CD4-positive, alpha-beta T cell treated with Interleukin-17A for 4 hours (primary cell): ENCODE results near the gene HHIPL2.
"Not testable (repeated sequence)": the region's sequence is repeated elsewhere in the genome, so short reads cannot be mapped to it uniquely, and the experiment has no call there.

Source experiments
- DNase-seq: peaks from one replicate; pipeline ENCODE4 v3.0.0-alpha.2; 2020; ENCODE audit warnings: mixed read lengths

HHIPL2 gene

DNA sequence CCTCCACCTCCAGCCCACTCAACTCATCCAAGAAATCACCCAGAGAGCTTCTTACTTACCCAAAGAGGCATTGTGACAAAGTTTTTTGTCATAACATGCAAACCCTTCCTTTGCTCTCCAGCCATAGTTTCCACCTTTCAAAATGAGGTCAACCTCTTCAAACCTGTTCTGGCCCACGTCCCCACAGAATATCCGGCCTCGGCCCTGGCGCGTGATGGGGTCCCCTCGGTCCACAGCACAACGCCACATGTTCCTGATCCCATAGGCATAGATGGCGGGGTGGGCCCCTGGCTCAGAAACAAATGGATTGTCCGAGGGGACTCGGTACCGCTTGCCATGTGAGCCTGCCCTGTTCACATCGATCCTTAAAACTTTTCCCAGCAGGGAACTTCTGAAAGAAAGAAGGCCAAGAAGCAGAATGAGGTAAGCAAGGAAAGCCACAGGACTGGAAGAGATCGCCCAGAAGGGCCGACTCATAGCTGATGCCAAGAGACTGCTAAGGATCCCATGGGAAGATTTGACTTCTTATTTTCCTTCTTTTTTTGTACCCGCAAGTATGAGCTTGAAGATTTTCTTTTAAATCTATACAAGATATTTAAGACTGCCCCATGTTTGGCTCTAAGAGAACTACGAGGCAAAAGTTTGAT, 7.8 kb downstream of the HHIPL2 start:
- no peak for DNase-seq

DNA sequence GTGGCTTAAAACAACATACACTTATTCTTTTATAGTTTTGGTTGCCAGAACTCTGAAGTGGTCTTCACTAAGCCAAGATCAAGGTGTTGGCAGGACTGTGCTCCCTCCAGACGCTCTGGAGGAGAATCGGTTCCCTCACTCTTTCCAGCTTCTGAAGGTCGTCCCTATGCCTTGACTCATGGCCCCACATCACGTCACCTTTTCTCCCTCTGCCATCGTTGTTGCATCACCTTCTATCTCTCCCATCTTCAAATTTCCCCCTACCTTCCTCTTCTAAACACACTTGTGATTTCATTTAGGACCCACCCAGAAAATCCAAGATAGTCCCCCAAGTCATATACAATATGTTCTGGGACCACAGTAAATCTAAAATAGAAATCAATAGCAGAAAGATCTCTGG, 12.4 kb downstream of the HHIPL2 start:
- no peak for DNase-seq

DNA sequence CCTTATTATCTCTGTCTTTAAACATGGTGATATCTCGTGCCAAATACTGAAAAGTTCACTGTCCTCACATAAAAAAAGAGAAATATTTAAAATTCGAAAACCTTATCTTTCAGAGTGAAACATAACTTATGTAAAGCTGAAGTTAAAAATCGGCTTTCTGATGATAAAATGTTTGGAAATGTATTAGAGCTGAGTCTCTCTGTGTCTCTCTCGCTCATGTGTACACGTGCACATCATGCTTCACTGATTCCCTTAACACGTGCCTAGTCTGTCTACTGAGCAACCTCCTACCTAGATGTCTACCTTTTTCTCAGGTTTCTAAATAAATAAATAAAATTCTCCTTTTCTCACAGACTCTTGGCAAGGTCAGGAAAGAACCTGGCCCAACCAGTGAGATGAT, 17.1 kb downstream of the HHIPL2 start:
- DNase-seq: no peak

DNA sequence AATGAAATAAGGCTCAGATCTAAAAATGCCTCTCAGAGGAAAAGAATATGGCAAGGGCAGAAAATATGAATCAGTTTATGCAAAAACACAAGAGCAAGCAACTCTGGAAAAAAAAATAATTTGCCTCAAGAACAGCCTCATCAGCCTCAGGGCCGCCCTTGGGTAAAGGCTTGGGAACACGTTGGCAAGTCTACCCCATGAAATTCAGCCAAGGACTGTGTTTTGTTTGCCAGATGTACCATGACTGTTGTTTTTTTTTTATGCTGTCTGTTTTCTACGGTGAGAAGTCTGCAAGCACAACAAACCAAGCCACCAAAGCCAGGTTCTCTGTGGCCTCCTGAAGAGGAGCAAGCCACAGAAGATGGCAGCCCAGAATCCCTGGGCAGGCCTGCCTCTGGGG, 18.0 kb downstream of the HHIPL2 start:
- DNase-seq: no peak

DNA sequence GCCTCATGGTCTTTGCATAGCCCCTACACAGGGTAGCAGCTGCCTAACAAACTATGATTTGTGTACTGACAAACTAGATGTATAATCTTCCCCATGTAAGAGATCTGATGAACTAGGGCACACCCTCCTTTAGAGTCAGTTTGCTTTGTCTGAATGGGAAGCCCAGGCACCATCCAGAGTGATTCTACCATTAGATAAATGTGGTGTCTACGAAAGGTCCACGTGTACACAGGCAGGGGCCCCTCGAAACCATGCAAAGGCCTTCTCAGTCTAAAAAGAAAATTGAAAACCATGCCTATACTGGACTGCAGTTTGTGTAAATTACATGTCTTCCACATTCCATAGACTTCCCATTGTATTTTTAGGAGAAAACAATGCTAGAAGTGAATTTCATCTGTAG, 18.7 kb downstream of the HHIPL2 start:
- DNase-seq: no peak

DNA sequence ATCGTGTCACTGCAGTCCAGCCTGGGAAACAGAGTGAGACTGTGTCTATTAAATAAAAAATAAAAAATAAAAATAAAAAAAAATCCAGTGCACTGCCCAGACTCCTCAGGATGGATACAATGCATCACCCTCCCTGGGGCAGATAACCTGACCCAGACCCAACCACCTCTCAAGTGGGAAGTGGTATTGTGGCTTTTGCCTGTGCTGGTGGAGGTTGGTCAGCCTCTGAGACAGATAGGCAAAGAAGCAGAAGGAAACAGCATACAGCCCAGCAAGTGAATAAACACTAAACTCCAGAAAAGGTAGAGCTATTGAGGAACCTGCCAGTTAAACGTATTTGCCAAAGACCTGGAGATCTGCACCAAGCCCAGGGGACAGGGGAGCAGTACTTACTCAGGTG, 22.0 kb downstream of the HHIPL2 start:
- DNase-seq: no peak

DNA sequence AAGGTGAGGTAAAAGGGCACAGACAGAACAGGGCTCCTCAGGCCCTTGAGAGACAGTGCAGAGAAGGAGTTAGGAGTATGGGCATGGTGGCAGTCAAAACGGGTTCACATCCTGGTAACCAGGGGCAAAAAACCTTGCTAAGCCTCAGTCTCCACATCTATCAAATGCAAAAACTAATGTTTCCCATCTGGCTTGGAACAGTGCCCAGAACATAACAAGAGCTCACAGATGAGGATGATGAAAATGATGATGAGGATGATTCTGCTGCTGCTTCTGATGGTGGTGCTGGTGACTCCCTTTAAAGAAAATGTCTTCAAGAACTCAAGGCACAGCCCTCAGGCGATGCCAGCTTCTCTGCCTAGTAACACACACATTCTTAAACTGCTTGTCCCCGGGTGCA, 24.1 kb downstream of the HHIPL2 start:
- DNase-seq: no peak

DNA sequence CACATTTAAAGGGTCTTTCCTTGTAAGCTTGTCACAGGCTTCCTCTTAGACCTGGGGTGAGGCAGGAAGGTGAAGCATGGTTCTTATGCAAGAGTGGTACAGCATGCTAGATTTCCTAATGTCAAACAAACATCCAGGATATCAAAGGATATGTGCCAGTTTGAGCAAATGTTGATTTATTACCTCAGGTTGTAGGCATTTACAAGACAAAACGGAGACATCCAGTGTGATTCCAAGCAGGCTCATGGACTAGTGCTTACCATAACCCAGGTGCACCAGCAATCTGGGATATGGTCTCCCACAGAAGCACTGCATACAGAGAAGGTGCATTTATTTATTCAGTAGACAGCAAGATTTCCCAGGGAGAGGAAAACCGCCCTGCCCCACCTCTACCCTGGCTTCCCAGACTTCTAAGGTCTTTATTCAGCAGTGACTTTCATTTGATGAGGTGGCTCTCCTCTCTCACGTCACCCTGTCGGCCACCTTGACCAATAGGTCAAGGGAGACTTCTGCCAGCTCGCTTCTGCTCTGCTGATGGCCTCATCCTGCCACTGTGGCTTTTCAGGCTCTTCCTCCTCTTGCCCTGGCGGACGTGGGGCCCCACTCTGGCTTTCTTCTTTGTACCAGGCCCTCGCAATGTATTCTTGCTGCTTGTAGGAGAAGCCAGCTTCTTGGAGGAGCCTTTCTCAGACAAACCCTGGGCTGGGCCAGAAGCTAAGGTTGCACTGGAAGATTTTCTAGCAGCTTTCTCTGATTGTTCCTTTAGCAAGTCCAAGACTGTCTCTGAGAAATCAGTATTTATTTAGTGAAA, 25.6 kb downstream of the HHIPL2 start:
- no peak for DNase-seq

DNA sequence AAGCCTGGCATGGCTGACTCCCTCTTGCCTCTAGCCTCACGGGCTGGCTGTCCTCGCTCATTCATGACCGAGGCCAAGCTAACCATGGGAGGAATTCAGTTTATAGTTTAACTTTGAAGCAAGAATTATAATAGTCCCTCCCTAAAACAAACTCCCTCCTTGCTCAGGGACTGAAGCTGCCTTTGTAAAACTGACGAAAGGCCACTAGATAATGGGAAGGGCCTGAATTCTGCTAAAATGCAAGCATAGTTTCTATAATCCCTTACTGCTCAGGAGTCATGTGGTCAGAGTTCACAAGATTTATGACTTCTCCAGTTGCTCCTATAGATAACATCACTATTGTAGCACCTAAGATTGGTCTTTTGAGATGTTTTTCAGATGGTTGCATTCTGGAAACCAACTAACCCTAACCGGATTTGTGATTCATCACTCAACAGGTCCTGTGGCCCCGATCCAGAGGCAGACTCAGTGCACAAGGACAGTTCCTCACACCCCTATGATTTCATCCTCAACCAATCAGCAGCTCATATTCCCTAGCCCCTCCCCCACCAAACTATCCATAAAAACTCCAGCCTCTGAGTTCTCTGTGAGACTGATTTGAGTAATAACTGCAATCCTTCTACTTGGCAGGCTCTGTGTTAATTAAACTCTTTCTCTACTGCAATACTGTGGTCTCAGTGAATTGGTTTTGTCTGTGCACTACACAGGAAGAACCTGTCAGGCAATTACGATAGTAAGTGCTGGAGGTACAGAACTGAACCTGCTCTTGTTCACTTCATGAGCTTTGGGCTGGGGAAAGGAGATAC, 26.4 kb downstream of the HHIPL2 start:
- no peak for DNase-seq

DNA sequence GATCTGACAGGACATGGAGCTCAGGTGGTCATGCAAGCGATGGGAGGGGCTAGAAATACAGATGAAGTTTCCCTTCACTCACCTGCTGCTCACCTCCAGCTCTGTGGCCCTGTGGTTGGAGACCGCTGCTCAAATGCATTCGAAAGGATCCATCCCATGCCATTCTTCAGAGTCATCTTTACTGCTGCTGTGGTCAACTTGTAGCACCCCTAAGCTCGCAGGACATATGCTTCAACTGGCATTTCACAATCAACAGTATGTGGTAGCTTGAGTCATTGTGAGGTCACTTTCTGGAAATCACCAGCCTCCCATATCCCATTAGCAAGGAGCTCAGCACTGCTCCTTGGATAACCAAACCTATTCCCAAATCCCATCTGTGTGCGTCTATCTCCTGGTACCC, 58.4 kb downstream of the HHIPL2 start:
- DNase-seq: not testable (repeated sequence)

DNA sequence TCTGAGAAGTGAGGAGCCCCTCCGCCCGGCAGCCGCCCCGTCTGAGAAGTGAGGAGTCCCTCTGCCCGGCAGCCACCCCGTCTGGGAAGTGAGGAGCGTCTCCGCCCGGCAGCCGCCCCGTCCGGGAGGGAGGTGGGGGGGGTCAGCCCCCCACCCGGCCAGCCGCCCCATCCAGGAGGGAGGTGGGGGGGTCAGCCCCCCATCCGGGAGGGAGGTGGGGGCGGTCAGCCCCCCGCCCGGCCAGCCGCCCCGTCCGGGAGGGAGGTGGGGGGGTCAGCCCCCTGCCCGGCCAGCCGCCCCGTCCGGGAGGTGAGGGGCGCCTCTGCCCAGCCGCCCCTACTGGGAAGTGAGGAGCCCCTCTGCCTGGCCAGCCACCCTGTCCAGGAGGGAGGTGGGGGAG, 60.1 kb downstream of the HHIPL2 start:
- not testable (repeated sequence) for DNase-seq

DNA sequence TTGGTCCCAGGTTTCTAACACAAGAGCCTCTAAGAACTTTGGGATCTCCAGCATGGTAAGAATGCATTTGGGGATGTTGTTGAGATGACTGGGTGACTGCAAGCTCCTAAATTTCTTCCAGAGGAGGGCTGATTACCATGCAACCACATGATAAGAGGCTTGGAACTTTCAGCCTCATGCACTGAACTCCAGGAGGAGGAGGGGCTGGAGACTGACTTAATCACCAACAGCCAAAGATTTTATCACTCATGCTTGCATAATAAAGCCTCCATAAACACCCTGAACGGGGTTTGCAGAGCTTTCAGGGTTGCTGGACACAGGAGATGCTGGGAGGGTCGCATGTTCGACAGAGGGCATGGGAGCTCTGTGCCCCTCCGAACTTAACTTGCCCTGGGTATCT, 63.9 kb downstream of the HHIPL2 start:
- DNase-seq: not testable (repeated sequence)

DNA sequence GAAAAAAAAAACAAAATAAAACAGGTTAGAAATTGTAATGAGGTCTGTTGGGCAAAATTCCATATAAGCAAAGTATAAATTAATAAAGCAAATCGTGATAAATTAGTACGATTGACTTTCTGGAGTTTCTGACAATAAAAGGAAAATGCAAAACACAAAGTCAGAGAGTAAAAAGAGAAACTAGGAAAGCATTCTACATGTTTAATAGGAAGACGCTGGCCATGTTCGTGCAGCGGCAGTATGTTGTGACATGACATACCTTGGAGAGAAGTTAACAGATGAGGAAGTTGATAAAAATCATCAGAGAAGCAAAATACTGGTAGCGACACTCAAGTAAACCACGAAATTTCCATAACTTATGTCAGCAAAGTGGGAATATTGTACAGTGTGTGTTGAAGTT, 68.3 kb downstream of the HHIPL2 start:
- DNase-seq: not testable (repeated sequence)

DNA sequence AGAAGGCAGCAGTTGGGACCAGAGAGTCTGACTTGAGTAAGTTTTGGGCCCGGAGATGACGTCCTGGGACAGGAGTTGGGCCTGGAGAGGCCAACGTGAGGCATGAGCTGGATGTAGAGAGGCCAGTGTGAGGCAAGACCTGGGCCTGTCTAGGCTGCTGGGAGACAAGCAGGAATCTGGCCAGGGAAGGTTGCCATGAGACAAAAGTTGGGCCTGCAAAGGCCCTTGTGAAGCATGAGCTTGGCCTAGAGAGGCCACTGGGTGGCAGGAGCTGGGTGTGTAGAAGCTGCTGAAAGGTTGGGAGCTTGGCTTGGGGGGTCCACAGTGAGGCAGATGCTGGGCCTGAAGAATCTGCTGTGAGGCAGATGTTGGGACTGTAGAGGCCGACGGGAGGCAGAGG, 71.5 kb downstream of the HHIPL2 start:
- not testable (repeated sequence) for DNase-seq

DNA sequence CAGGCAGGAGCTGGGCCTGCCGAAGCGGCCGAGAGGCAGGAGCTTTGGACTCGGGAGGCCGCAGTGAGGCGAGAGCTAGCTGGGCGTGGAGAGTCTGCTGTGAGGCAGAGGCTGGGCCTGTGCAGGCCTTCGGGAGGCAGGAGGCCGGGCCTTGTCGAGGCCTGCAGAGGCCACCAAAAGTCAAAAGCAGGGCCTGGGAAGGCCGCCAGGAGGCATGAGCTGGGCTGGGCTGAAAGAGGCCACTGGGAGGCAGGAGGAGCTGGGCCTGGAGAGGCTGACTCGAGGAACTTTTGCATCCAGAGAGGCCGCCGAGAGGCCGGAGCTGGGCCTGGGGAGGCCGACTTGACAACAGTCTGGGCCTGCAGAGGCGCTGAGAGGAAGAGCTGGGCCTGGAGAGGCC, 74.2 kb downstream of the HHIPL2 start:
- not testable (repeated sequence) for DNase-seq

DNA sequence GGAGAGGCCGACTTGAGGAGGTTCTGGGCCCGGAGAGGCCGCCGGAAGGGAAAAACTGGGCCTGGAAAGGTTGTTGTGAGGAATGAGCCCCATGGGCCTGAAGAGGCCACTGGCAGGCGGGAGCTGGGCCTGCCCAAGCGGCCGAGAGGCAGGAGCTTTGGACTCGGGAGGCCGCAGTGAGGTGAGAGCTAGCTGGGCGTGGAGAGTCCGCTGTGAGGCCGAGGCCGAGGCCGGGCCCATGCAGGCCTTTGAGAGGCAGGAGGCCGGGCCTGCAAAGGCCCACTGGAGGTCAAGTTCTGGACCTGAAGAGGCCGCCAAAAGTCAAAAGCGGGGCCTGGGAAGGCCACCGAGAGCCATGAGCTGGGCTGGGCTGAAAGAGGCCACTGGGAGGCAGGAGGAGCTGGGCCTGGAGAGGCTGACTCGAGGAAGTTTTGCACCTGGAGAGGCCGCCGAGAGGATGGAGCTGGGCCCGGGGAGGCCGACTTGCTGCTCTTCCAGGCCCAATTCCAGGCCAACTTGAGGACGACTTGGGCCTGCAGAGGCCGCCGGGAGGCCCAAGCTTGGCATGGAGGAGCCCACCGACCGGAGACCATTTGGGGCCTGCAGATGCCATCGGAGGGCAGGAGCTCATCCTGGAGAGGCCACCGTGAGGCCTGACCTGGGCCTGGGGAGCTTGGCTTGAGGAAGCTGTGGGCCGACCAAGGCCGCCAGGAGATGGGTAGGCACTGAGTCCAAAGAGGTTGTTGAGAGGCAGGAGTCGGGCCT, 74.9 kb downstream of the HHIPL2 start:
- not testable (repeated sequence) for DNase-seq
